ENCODE data around the gene MTHFD2L.

Gene MTHFD2L

GRCh38 chr4:74294681-74295080 is 136.8 kb downstream of the MTHFD2L start:
- in situ Hi-C loops (cut with MboI; ENCODE audit: low sequenced_read_pairs), result no loop called here

DNA sequence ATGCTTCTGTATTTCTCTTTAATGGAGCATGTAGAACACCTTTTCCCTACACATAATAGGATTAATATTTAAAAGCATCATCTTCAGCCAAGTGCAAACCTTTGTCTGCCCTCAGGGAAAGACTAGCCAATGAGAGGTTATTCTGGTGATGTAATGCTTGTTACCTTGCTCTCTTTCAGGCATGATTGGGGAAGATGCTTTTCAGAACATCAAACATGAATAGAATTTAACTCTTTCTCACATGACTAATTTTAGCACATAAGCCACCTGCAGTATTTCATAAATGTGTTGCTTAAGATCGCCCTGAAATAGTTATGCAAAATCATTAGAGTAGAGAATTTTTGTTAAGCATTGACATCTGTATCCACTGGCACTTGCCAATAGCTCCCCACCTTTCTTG is 139.6 kb downstream of the MTHFD2L start:
- in situ Hi-C loops (cut with MboI; ENCODE audit: low sequenced_read_pairs), result no loop called here

DNA sequence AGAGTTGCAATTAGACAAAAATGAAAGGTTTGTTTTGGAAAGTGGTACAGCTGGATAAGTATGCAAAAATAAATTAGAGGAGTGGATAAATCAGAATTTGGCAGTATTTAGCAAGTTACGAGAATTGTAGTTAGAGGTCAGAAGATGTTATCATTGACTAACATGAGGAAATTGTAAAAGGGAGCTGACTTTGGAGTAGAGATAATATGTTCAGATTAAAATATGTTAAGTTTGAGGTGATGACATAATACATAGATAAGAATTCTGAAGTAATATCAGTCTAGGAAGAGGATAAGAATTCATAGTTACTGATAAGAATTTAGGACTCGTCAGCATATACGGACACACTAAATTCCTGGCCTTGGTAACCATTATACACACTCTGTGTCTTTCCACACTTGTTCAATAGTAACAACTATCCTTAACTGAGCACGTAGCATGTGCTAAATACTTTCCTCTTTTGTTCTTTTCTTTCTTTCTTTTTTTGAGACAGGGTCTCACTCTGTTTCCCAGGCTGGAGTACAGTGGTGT is 146.2 kb downstream of the MTHFD2L start:
- in situ Hi-C loops (cut with MboI; ENCODE audit: low sequenced_read_pairs), result loop anchor here (25.0 kb wide), 1 partner anchor 117 kb away; no protein-coding TSS in a partner anchor

GRCh38 chr4:74305000-74305399 is 147.1 kb downstream of the MTHFD2L start:
- in situ Hi-C loops (cut with MboI; ENCODE audit: low sequenced_read_pairs), result loop anchor here (25.0 kb wide), 1 partner anchor 118 kb away; no protein-coding TSS in a partner anchor

DNA sequence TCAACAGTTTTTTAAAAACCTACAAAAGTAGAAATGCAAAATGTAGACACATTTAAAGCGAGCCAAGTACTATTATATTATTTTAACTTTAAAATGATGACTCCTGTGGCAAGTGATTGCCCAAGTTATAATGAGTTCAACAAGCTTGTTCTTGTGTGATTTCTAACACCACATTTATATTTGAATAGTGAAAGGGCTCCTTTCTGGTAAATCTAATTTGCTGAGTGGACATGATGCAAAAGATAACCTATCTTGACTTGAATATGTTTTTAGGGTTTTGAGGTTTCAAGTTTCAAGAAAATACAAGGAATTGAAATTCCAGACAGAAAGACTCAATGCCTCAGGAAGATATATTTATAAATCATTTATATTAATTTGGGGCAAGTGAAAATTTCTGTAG is 149.3 kb downstream of the MTHFD2L start:
- in situ Hi-C loops (cut with MboI; ENCODE audit: low sequenced_read_pairs), result loop anchor here (25.0 kb wide), 1 partner anchor 120 kb away; no protein-coding TSS in a partner anchor

DNA sequence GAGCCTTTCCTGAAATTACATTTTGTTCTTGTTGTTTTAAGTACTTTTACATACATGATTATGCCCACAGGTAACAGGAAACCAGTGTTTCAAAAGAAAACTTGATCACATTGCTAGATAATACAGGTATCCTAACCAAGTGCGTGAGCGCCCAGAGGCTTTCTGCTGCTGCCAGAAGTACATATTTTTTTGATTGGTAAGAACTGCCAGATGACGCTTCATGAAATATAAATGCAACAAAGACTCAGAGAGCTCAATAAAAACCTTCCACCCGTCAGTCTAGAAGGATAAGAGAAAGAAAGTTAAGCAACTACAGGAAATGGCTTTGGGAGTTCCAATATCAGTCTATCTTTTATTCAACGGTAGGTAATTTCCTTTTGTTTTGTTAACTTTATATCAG is 150.3 kb downstream of the MTHFD2L start, which contains the start of gene EPGN:
Gene EPGN (plus strand): TSS at position 256 of the 400 bp plus-strand sequence. CDS start 64 bp downstream, at position 320.
- in situ Hi-C loops (cut with MboI; ENCODE audit: low sequenced_read_pairs), result loop anchor here (25.0 kb wide), 1 partner anchor 121 kb away; no protein-coding TSS in a partner anchor

DNA sequence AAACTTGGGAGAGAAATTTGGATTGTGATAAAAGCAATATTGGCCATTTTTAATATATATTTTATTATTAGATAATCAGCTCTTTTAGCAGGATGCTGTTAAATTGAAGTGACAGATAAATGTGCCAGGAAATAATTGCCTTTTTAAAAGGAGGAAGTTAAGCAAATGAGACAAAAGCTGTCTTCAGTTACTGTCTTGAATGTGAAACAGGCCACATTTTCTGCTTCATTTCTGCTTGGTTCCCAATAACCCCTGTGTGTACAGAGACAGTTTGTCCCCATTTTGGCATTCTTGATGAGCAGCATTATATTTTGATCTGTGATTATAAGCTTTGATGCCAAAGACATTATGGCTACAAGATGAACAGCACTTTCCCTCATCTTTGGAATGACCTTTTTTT is 151.3 kb downstream of the MTHFD2L start:
- in situ Hi-C loops (cut with MboI; ENCODE audit: low sequenced_read_pairs), result loop anchor here (25.0 kb wide), 1 partner anchor 122 kb away; no protein-coding TSS in a partner anchor

GRCh38 chr4:74311696-74312313 is 153.9 kb downstream of the MTHFD2L start:
- in situ Hi-C loops (cut with MboI; ENCODE audit: low sequenced_read_pairs), result loop anchor here (25.0 kb wide), 1 partner anchor 125 kb away; no protein-coding TSS in a partner anchor

DNA sequence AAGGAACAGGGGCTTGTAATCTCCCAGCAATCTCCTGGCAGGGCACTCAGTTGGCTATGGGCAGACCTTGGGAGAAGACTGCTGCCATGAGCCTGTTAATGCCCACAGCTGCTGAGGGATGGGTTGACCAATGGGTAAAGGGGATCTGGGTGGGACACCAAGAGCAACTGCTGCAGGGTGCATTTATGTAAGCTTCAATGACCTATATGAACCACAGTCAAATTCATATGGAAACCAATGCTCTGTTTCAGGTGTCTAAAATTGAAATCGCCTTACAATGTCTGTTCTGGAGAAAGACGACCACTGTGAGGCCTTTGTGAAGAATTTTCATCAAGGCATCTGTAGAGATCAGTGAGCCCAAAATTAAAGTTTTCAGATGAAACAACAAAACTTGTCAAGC is 156.4 kb downstream of the MTHFD2L start:
- in situ Hi-C loops (cut with MboI; ENCODE audit: low sequenced_read_pairs), result loop anchor here (25.0 kb wide), 1 partner anchor 127 kb away; no protein-coding TSS in a partner anchor

DNA sequence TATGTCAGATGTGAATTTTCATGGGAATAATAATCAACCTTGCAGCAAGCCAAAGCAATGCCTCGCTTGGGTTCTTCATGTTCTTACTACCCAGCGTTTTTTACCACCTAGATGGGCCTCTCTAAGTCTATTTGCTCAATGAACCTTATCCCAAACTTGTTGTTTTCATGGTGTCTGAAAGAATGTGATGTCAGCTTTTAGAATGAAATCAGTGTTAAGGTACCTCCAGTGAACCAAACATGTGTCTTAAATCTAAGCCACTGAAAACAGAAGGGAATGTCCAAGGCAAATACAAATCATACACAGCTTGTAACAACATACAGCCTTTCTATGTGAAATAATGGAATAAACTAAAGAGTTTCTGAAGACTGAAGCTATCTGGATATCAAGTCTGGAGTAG is 157.0 kb downstream of the MTHFD2L start:
- in situ Hi-C loops (cut with MboI; ENCODE audit: low sequenced_read_pairs), result loop anchor here (25.0 kb wide), 1 partner anchor 128 kb away; no protein-coding TSS in a partner anchor

- in situ Hi-C loops (cut with MboI; ENCODE audit: low sequenced_read_pairs), result loop anchor here (25.0 kb wide), 1 partner anchor 128 kb away; no protein-coding TSS in a partner anchor
Measured at GRCh38 chr4:74315376-74315775, 157.5 kb downstream of the MTHFD2L start.

- in situ Hi-C loops (cut with MboI; ENCODE audit: low sequenced_read_pairs), result loop anchor here (25.0 kb wide), 1 partner anchor 129 kb away; no protein-coding TSS in a partner anchor
Measured at GRCh38 chr4:74316397-74316796, 158.5 kb downstream of the MTHFD2L start.

- in situ Hi-C loops (cut with MboI; ENCODE audit: low sequenced_read_pairs), result loop anchor here (25.0 kb wide), 1 partner anchor 130 kb away; no protein-coding TSS in a partner anchor
Measured at GRCh38 chr4:74317616-74318246, 159.8 kb downstream of the MTHFD2L start.

DNA sequence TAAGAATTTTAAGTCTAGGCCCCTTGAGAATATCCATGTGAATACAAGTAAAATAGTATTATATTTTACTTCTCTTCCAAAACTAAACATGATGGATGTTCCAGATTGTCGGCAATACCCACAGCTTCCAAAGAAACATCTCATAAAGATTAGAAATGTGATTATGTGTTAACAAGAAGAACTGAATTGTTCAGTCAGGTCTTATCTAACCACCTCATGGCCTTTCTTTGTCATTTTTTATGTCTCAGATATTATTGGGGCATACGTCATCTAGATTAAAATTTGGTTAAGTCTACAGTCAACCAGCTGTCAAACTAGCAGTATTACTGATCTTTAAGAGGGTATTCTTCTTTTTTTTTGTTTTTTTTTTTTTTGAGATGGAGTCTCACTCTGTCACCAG is 160.4 kb downstream of the MTHFD2L start:
- in situ Hi-C loops (cut with MboI; ENCODE audit: low sequenced_read_pairs), result loop anchor here (25.0 kb wide), 1 partner anchor 131 kb away; no protein-coding TSS in a partner anchor

GRCh38 chr4:74319470-74319869 is 161.6 kb downstream of the MTHFD2L start:
- in situ Hi-C loops (cut with MboI; ENCODE audit: low sequenced_read_pairs), result loop anchor here (25.0 kb wide), 1 partner anchor 132 kb away; no protein-coding TSS in a partner anchor

GRCh38 chr4:74320559-74321118 is 162.7 kb downstream of the MTHFD2L start:
- in situ Hi-C loops (cut with MboI; ENCODE audit: low sequenced_read_pairs), result loop anchor here (25.0 kb wide), 1 partner anchor 133 kb away; no protein-coding TSS in a partner anchor

- in situ Hi-C loops (cut with MboI; ENCODE audit: low sequenced_read_pairs), result loop anchor here (25.0 kb wide), 1 partner anchor 135 kb away; no protein-coding TSS in a partner anchor
Measured at GRCh38 chr4:74322301-74322700, 164.4 kb downstream of the MTHFD2L start.

- in situ Hi-C loops (cut with MboI; ENCODE audit: low sequenced_read_pairs), result loop anchor here (25.0 kb wide), 1 partner anchor 136 kb away; no protein-coding TSS in a partner anchor
Measured at GRCh38 chr4:74323663-74324062, 165.7 kb downstream of the MTHFD2L start.

DNA sequence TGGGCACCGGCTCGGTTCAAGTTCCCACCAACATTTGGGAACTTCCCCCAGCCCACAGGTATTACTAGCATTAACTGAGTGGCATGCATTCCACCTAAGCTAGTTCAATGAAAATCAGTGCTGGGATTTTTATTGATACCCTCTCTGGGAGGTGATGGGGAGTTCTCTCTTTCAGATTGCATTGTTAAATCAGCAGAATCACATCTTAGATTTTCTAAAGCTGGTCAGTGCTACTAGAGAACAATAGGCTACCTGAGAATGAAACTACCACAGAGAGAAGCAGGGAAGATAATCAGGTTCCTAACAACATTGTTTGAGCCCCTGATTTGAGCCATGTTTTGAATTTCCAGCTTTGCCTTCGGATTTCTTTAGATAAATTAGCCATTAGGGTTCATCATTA is 166.3 kb downstream of the MTHFD2L start:
- in situ Hi-C loops (cut with MboI; ENCODE audit: low sequenced_read_pairs), result loop anchor here (25.0 kb wide), 1 partner anchor 137 kb away; no protein-coding TSS in a partner anchor

DNA sequence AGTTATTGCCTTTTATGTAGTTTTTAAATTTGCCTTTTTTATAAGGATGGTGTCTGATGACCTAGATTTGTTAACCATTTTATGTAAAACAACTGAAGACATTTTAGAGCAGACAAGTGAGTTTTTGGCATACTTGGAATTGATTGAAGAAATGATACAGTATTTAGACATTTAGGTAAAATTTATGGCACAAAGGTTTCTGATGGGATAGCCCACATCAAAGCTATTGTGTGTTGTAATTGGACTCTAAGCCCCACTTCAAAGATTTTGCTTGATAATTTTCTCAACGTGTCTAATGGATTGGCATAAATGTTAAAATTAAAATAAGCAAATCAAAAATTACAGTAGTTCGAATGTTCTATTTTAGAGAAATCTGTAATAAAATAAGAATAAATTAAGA is 168.0 kb downstream of the MTHFD2L start:
- in situ Hi-C loops (cut with MboI; ENCODE audit: low sequenced_read_pairs), result no loop called here

DNA sequence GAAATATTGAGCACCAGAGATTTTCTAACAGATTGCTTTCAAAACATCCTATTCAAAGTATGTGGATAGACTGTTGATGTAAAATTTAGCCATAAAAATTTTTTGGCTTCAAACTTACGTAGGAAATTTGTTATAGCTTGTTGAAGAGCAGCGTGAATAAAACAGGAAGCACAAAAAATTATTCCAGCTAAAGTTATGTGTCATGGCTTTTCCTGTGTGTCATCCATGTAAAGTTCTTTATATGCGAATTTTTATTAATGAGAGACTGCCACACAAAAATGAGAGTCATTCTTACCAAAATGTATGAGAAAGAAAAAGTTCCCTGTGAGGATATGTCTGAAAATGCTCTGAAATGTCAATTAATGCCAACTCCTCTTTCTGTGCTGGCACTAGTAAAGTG is 169.8 kb downstream of the MTHFD2L start:
- in situ Hi-C loops (cut with MboI; ENCODE audit: low sequenced_read_pairs), result no loop called here

Data from hTERT RPE-1 (cell line).